Prostate gland (tissue), 2 donors: ENCODE results near the gene TMEM218. TPM values are rescaled to one million over a fixed set of nuclear protein-coding genes. Genes with fewer than 3 reads are reported as not detected.

Experiments
- DNase-seq: peaks from one replicate; pipeline ENCODE4 v3.0.0-alpha.2; 2019; ENCODE audit warnings: low spot score
- H3K27ac ChIP-seq, 2 donors: fragments of 200-600 bp; sonication (generic); 2 replicates each; pipeline ENCODE4 v1.5.1; 2017 to 2019
- H3K27me3 ChIP-seq: fragments of 200-600 bp; sonication (generic); replicated peaks from 2 replicates; pipeline ENCODE4 v1.5.1; 2019; ENCODE audit not compliant: insufficient read depth
- H3K36me3 ChIP-seq, 2 donors: fragments of 200-600 bp; sonication (generic); 1 replicate in 1 of 2; 2 replicates in 1 of 2; pipeline versions ENCODE4 v1.5.1 to v1.8.1; 2017 to 2019
- H3K4me1 ChIP-seq: fragments of 200-600 bp; sonication (generic); replicated peaks from 2 replicates; pipeline ENCODE4 v1.5.1; 2019
- H3K4me3 ChIP-seq, 2 donors: fragments of 200-600 bp; sonication (generic); 2 replicates each; pipeline ENCODE4 v1.5.1; 2017 to 2019
- H3K9me3 ChIP-seq: fragments of 200-600 bp; sonication (generic); 2 replicates; pipeline ENCODE4 v1.5.1; 2017
- POLR2A ChIP-seq: fragments of 450-650 bp; IDR thresholded peaks from one replicate; pipeline ENCODE4 v1.6.1; 2016; ENCODE audit warnings: antibody characterized with exemption, mild to moderate bottlenecking
- POLR2AphosphoS5 ChIP-seq: sonication (generic); formaldehyde crosslinking; IDR thresholded peaks from one replicate; pipeline ENCODE4 v1.6.1; 2017; ENCODE audit warnings: antibody characterized with exemption
- WGBS: methylation state at CpG from one replicate; pipeline ENCODE4 v1.1.5; 2018; 5-methylcytosine and 5-hydroxymethylcytosine counted together
- intact Hi-C: fragments of 100-400 bp; cut with DNase I; formaldehyde crosslinking; loops from one replicate; pipeline ENCODE4 v1.14.2; 2022
- total RNA-seq, 2 donors: library from RNA; depleted of rRNA; stranded (reverse); fragments of >200 nt; gene quantifications; one replicate each; pipeline ENCODE4 v1.1.0, GENCODE V29; 2016
- TF ChIP-seq, protein P1 (sequence below), 4 experiments: fragments of 200-600 bp in 2 of 4; fragments of 450-650 bp in 2 of 4; sonication (generic) in 2 of 4; IDR thresholded peaks; 1 replicate in 3 of 4; 2 replicates in 1 of 4; pipeline ENCODE4 v1.5.1; 2016 to 2019; ENCODE audit warnings: antibody characterized with exemption in 4 of 4, mild to moderate bottlenecking in 2 of 4, moderate library complexity in 2 of 4

The TMEM218 gene
- total RNA-seq, 2 donors from 2014 or later, result 17.7 to 33.5 TPM

DNA sequence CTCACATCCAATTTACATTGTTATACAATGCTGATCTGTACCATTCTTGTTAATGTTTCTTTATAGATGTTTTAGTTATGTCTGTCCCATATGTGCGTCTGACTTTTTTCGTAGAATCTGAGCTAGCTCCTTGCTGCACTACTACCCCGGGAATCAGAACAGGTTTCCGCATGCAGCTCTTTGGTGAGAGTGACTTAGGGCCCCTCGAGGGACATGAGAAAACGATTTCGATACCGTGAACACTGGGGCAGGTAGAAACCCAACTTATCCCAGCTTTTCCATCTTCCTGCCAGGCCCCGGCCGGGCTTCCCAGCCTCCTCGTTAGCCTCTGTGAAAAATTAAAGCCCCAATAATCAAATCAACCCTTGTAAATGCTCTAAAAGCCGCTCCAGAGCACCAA lies 29.8 kb upstream of the TMEM218 start:
- Histone ChIP-seq H3K36me3 (no peaks in the 10 kb centered on the region), H3K4me1 (no peaks in the 10 kb centered on the region), H3K27ac (no peak overlapping the region), H3K27me3 (no peaks in the 10 kb centered on the region), H3K4me3 (no peak overlapping the region), H3K9me3 (no peaks in the 10 kb centered on the region)
- TF ChIP-seq POLR2A (no peak), POLR2AphosphoS5 (no peak)
- TF ChIP-seq, protein P1, sequence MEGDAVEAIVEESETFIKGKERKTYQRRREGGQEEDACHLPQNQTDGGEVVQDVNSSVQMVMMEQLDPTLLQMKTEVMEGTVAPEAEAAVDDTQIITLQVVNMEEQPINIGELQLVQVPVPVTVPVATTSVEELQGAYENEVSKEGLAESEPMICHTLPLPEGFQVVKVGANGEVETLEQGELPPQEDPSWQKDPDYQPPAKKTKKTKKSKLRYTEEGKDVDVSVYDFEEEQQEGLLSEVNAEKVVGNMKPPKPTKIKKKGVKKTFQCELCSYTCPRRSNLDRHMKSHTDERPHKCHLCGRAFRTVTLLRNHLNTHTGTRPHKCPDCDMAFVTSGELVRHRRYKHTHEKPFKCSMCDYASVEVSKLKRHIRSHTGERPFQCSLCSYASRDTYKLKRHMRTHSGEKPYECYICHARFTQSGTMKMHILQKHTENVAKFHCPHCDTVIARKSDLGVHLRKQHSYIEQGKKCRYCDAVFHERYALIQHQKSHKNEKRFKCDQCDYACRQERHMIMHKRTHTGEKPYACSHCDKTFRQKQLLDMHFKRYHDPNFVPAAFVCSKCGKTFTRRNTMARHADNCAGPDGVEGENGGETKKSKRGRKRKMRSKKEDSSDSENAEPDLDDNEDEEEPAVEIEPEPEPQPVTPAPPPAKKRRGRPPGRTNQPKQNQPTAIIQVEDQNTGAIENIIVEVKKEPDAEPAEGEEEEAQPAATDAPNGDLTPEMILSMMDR (IDR thresholded peaks at IDR 0.05), result no peak
- 55% methylated on average over 12 of the region's 12 CpGs for whole genome bisulfite sequencing
- DNase-seq, result no peak
- intact Hi-C loops, result loop anchor here (10.0 kb wide), 1 partner anchor 46 kb away; no protein-coding TSS in a partner anchor

DNA sequence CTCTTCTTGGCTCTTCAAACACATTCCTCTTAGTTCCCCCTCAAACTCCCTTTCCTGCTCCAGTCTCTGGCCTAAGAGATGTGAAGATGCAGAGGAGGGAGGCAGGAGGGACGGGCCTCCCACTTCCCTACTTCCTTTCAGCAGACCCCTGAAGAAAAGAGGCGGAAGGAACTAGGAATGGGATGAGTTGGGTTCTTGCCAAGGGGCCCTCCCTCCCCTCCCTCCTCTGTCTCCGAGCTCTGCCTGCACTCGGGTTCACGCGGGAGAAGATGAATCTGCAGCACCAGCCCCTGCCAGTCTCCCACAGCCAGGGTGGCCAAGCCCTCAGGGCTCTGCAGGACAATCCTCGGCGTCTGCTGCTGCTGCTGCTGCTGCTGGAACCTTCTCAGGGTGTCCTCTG lies 28.8 kb upstream of the TMEM218 start:
- Histone ChIP-seq H3K4me3 (no peak overlapping the region), H3K4me1 (no peaks in the 10 kb centered on the region), H3K27me3 (no peaks in the 10 kb centered on the region), H3K27ac (no peak overlapping the region), H3K36me3 (no peaks in the 10 kb centered on the region), H3K9me3 (no peaks in the 10 kb centered on the region)
- intact Hi-C loops, result loop anchor here (10.0 kb wide), 1 partner anchor 45 kb away; no protein-coding TSS in a partner anchor
- no peak for DNase-seq
- TF ChIP-seq, protein P1 (IDR thresholded peaks at IDR 0.05), result no peak
- TF ChIP-seq POLR2AphosphoS5 (no peak), POLR2A (no peak)
- WGBS, result 37% methylated on average over 8 of the region's 8 CpGs

DNA sequence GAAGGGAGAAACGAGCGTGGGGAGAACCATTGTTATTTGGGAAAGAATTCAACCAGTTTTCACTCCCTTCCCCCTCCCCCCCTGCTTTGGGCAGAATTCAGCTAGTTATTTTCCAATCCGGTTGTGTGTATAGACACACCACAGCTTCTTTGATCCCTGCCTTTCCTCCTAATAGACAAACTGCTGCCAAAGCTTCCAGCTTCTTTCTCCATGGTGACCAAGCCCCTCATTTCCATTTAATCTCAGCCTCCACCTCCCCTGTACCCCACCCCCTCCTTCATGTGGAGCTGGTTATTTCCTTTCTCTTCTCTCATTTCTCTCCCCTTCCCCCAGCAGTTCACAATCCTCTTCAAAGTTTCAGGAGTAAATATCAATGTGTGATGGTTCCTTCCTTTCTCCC lies 28.4 kb upstream of the TMEM218 start:
- Histone ChIP-seq H3K4me3 (no peak overlapping the region), H3K36me3 (no peaks in the 10 kb centered on the region), H3K4me1 (no peaks in the 10 kb centered on the region), H3K27ac (no peak overlapping the region), H3K27me3 (no peaks in the 10 kb centered on the region), H3K9me3 (no peaks in the 10 kb centered on the region)
- no peak for DNase-seq
- intact Hi-C loops, result loop anchor here (10.0 kb wide), 1 partner anchor 45 kb away; no protein-coding TSS in a partner anchor
- WGBS, result 58% methylated on average over 3 of the region's 3 CpGs
- TF ChIP-seq POLR2AphosphoS5 (no peak), POLR2A (no peak)
- TF ChIP-seq, protein P1 (IDR thresholded peaks at IDR 0.05), result no peak

DNA sequence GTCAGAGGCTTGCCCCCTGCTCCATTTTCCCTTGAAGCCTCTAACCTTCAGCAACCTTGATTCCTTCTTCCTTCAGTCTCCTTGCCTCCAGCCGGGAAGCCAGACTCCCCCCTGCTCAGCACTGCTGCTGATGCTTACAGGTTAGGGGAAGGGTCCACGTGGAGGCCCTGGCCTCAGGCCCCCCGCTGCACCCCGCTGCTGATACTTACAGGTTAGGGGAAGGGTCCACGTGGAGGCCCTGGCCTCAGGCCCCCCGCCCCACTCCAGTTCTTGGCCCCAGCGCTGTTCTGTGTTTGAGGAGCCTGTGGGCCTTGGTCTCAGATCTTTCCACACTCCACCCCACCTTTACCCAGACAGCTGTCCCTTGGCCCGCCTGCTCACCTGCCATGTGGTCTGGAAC lies 27.5 kb upstream of the TMEM218 start:
- H3K4me1 ChIP-seq, result no peaks in the 10 kb centered on the region
- no peak for TF ChIP-seq POLR2A
- TF ChIP-seq POLR2AphosphoS5, result no peak
- TF ChIP-seq, protein P1 (IDR thresholded peaks at IDR 0.05), result no peak
- no peaks in the 10 kb centered on the region for H3K9me3 ChIP-seq
- 84% methylated on average over 8 of the region's 8 CpGs for WGBS
- intact Hi-C loops, result no loop called here
- no peak for DNase-seq
- no peaks in the 10 kb centered on the region for H3K36me3 ChIP-seq
- no peak overlapping the region for H3K27ac ChIP-seq
- no peaks in the 10 kb centered on the region for H3K27me3 ChIP-seq
- H3K4me3 ChIP-seq, result no peak overlapping the region

DNA sequence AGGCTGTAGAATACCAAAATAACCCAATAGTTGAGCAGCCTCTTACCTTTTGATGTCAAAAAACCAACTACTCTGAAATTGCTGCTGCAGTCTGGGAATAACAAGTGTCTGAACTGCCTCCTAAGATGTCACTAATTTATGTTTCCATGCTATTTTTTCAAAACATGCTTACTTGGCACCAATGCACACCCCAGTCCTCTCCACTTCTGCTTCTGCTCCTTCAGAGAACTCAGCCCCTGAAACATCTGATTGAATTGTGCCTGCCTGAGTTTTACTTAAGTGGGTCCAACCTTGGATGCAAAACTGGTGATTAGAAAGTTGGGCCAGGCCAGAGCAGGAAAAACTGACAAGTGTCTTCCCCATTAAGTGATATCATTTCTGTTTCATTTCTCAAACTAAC lies 24.6 kb upstream of the TMEM218 start:
- no peaks in the 10 kb centered on the region for H3K4me1 ChIP-seq
- no peaks in the 10 kb centered on the region for H3K36me3 ChIP-seq
- no peak for DNase-seq
- no peaks in the 10 kb centered on the region for H3K9me3 ChIP-seq
- intact Hi-C loops, result no loop called here
- H3K4me3 ChIP-seq, result no peak overlapping the region
- TF ChIP-seq POLR2A (no peak), POLR2AphosphoS5 (no peak)
- TF ChIP-seq, protein P1 (IDR thresholded peaks at IDR 0.05), result no peak
- H3K27ac ChIP-seq, result no peak overlapping the region
- H3K27me3 ChIP-seq, result no peaks in the 10 kb centered on the region
